PC-3 (cell line): ENCODE measurements around the gene TSHZ3. TPM values are rescaled to one million over a fixed set of nuclear protein-coding genes. Genes with fewer than 3 reads are reported as not detected.

Experiments used
- ATAC-seq: fragments of 200-7000 bp; cut with Tn5 transposase; 2 replicates; pipeline ENCODE4 v1.9.1; 2020; ENCODE audit warnings: mild to moderate bottlenecking, moderate library complexity
- BruUV-seq: library from RNA; stranded (reverse); fragments of 400-500 nt; replicated peaks from 2 replicates; lab custom pipeline; 2021; lab: Mats Ljungman, UMichigan
- CTCF ChIA-PET: fragments of 300-600 bp; sonication (Branson Sonifier 250); formaldehyde crosslinking; loops from one replicate; lab custom pipeline; 2022; ENCODE audit warnings: antibody characterized with exemption; lab: Charles Lee
- POLR2A ChIA-PET: fragments of 300-600 bp; sonication (Branson Sonifier 250); formaldehyde crosslinking; loops from one replicate; lab custom pipeline; 2022; ENCODE audit warnings: antibody characterized with exemption; ENCODE audit not compliant: unreplicated experiment; lab: Charles Lee
- DNase-seq: peaks from one replicate; pipeline ENCODE4 v3.0.0-alpha.2; 2015
- H2AFZ ChIP-seq: fragments of 300-600 bp; sonication (generic); 2 replicates; pipeline ENCODE4 v1.6.0; 2016; ENCODE audit warnings: antibody characterized with exemption, low read length
- H3F3A ChIP-seq: fragments of 300-600 bp; sonication (generic); one replicate; pipeline ENCODE4 v1.6.0; 2017; ENCODE audit warnings: antibody characterized with exemption, low read length, control low read depth, mild to moderate bottlenecking; ENCODE audit not compliant: unreplicated experiment
- H3K27ac ChIP-seq: fragments of 300-600 bp; sonication (generic); 2 replicates; pipeline ENCODE4 v1.5.1; 2016; ENCODE audit warnings: mild to moderate bottlenecking, low read length
- H3K27me3 ChIP-seq: fragments of 300-600 bp; sonication (generic); 2 replicates; pipeline ENCODE4 v1.6.1; 2016; ENCODE audit warnings: low read length, mixed read lengths
- H3K36me3 ChIP-seq: fragments of 300-600 bp; sonication (generic); 2 replicates; pipeline ENCODE4 v1.6.1; 2016; ENCODE audit warnings: low read depth, mixed run types, low read length, mixed read lengths
- H3K4me1 ChIP-seq: fragments of 300-600 bp; sonication (generic); 2 replicates; pipeline ENCODE4 v1.5.1; 2016; ENCODE audit warnings: low read length; ENCODE audit not compliant: insufficient read depth
- H3K4me2 ChIP-seq: fragments of 300-600 bp; sonication (generic); 2 replicates; pipeline ENCODE4 v1.6.0; 2016; ENCODE audit warnings: low read length
- H3K4me3 ChIP-seq: fragments of 300-600 bp; sonication (generic); 2 replicates; pipeline ENCODE4 v1.5.1; 2016; ENCODE audit warnings: mild to moderate bottlenecking, low read length, mixed read lengths
- H3K79me2 ChIP-seq: fragments of 300-600 bp; sonication (generic); 2 replicates; pipeline ENCODE4 v1.6.1; 2017; ENCODE audit warnings: low read length, mixed read lengths
- H3K9ac ChIP-seq: fragments of 300-600 bp; sonication (generic); 2 replicates; pipeline ENCODE4 v1.6.0; 2016; ENCODE audit warnings: mild to moderate bottlenecking, low read length
- H3K9me2 ChIP-seq: fragments of 300-600 bp; sonication (generic); replicated peaks from 2 replicates; pipeline ENCODE4 v1.6.1; 2016; ENCODE audit warnings: mixed run types, low read length, mixed read lengths
- H3K9me3 ChIP-seq: fragments of 300-600 bp; sonication (generic); 2 replicates; pipeline ENCODE4 v1.6.1; 2016; ENCODE audit warnings: low read length, mixed read lengths
- H4K20me1 ChIP-seq: fragments of 300-600 bp; sonication (generic); 2 replicates; pipeline ENCODE4 v1.6.1; 2016; ENCODE audit warnings: low read length, mixed read lengths
- CTCF ChIP-seq: fragments of 300-600 bp; sonication (generic); conservative IDR thresholded peaks from 2 replicates; pipeline ENCODE4 v1.5.1; 2017; ENCODE audit warnings: antibody characterized with exemption, low read depth, mild to moderate bottlenecking, low read length
- EZH2 ChIP-seq: fragments of 300-600 bp; sonication (generic); IDR thresholded peaks from one replicate; pipeline ENCODE4 v1.6.1; 2017; ENCODE audit warnings: antibody characterized with exemption, mild to moderate bottlenecking, low read length; ENCODE audit not compliant: unreplicated experiment
- EZH2phosphoT487 ChIP-seq: fragments of 300-600 bp; sonication (generic); IDR thresholded peaks from 2 replicates; pipeline ENCODE4 v1.6.1; 2018; ENCODE audit warnings: mild to moderate bottlenecking, antibody characterized with exemption, low read length, borderline replicate concordance
- intact Hi-C: fragments of 100-400 bp; cut with micrococcal nuclease; formaldehyde crosslinking; loops from 2 replicates; pipeline ENCODE4 v1.9.0; 2023
- total RNA-seq: library from RNA; depleted of rRNA; stranded (reverse); fragments of >200 nt; gene quantifications from 2 replicates; pipeline ENCODE4 v1.2.3, GENCODE V29; 2014

The TSHZ3 gene
- total RNA-seq, 1 experiment from 2014 or later = 0.18 TPM

- Histone ChIP-seq H3K36me3 (no peaks in the 10 kb centered on the region), H3K4me1 (no peaks in the 10 kb centered on the region), H3K27ac (no peak overlapping the region), H3K27me3 (no peaks in the 10 kb centered on the region), H4K20me1 (no peaks in the 10 kb centered on the region), H3K9me3 (no peaks in the 10 kb centered on the region), H2AFZ (no peak overlapping the region), H3F3A (no peaks in the 10 kb centered on the region), H3K4me2 (no peak overlapping the region), H3K79me2 (no peaks in the 10 kb centered on the region), H3K4me3 (no peak overlapping the region), H3K9me2 (no peaks in the 10 kb centered on the region), H3K9ac (no peak overlapping the region)
- DNase-seq = no peak
- no peak for ATAC-seq
- ChIA-PET CTCF (no interaction called here), POLR2A (no interaction called here)
- TF ChIP-seq EZH2 (no peak), CTCF (no peak), EZH2phosphoT487 (no peak)
- intact Hi-C loops = no loop called here
- BruUV-seq = no TSS peak
Measured at GRCh38 chr19:31354799-31355664, 5.8 kb upstream of the TSHZ3 start.

- intact Hi-C loops = no loop called here
- Histone ChIP-seq H3K79me2 (no peaks in the 10 kb centered on the region), H3K27ac (no peak overlapping the region), H3K9me3 (no peaks in the 10 kb centered on the region), H3K4me1 (no peaks in the 10 kb centered on the region), H2AFZ (no peak overlapping the region), H3K36me3 (no peaks in the 10 kb centered on the region), H3K9ac (no peak overlapping the region), H3K4me2 (no peak overlapping the region), H3K9me2 (no peaks in the 10 kb centered on the region), H3K27me3 (no peaks in the 10 kb centered on the region), H3F3A (no peaks in the 10 kb centered on the region), H4K20me1 (no peaks in the 10 kb centered on the region), H3K4me3 (no peak overlapping the region)
- ATAC-seq = no peak
- TF ChIP-seq EZH2phosphoT487 = no peak
- TF ChIP-seq EZH2 = no peak
- TF ChIP-seq CTCF = no peak
- no peak for DNase-seq
- BruUV-seq = no TSS peak
- ChIA-PET POLR2A (no interaction called here), CTCF (no interaction called here)
Measured at GRCh38 chr19:31354316-31354715, 5.1 kb upstream of the TSHZ3 start.

GRCh38 chr19:31353833-31354232, 4.6 kb upstream of the TSHZ3 start:
- H3K4me2 ChIP-seq = no peak overlapping the region
- POLR2A ChIA-PET = no interaction called here
- intact Hi-C loops = no loop called here
- DNase-seq (no peak), ATAC-seq (no peak)
- CTCF ChIA-PET = no interaction called here
- no peaks in the 10 kb centered on the region for H3K9me2 ChIP-seq
- no peaks in the 10 kb centered on the region for H3K36me3 ChIP-seq
- no peaks in the 10 kb centered on the region for H3K79me2 ChIP-seq
- H4K20me1 ChIP-seq = no peaks in the 10 kb centered on the region
- BruUV-seq = no TSS peak
- no peaks in the 10 kb centered on the region for H3F3A ChIP-seq
- H3K9ac ChIP-seq = no peak overlapping the region
- H3K4me1 ChIP-seq = no peaks in the 10 kb centered on the region
- H3K4me3 ChIP-seq = no peak overlapping the region
- H3K27ac ChIP-seq = no peak overlapping the region
- no peak overlapping the region for H2AFZ ChIP-seq
- 0 out of 2 replicates have a peak, but pooled peaks cover 1% of the 10 kb centered on the region for H3K27me3 ChIP-seq
- H3K9me3 ChIP-seq = no peaks in the 10 kb centered on the region
- TF ChIP-seq EZH2 = no peak
- TF ChIP-seq CTCF = no peak
- no peak for TF ChIP-seq EZH2phosphoT487
